SK-N-SH (cell line): ENCODE measurements around the gene ASB15. TPM values are rescaled to one million over a fixed set of nuclear protein-coding genes. Genes with fewer than 3 reads are reported as not detected.

ENCODE experiments used
- CTCF ChIA-PET: fragments of 300-600, 350-600 bp; formaldehyde crosslinking; extraction: SDS; loops from one replicate; lab custom pipeline; 2021; lab: Yijun Ruan, JAX
- POLR2A ChIA-PET: fragments of 350-600 bp; sonication (Branson Sonifier 250); formaldehyde crosslinking; extraction: SDS; loops from one replicate; lab custom pipeline; 2020; ENCODE audit warnings: antibody characterized with exemption, inconsistent platforms; lab: Yijun Ruan, JAX
- DNase-seq: peaks from one replicate; pipeline ENCODE4 v3.0.0; 2012
- H2AFZ ChIP-seq: fragments of 200-600 bp; sonication (generic); 2 replicates; pipeline ENCODE4 v1.8.1; 2016; ENCODE audit warnings: antibody characterized with exemption, mild to moderate bottlenecking, low read depth
- H3F3A ChIP-seq: fragments of 200-600 bp; sonication (generic); replicated peaks from 2 replicates; pipeline ENCODE3; 2016; ENCODE audit warnings: antibody characterized with exemption, mild to moderate bottlenecking; ENCODE audit not compliant: insufficient read depth
- H3K27ac ChIP-seq, 2 experiments: fragments of 200-500 bp in 1 of 2; fragments of 200-600 bp in 1 of 2; sonication (Bioruptor generic) in 1 of 2; sonication (generic), shearing (Covaris generic) in 1 of 2; 2 replicates each; pipeline versions ENCODE4 v1.5.1 to v1.6.1; 2014 to 2016; ENCODE audit warnings: low read depth in 2 of 2, inconsistent platforms in 1 of 2, low read length in 1 of 2, mild to moderate bottlenecking in 1 of 2, mixed read lengths in 1 of 2
- H3K27me3 ChIP-seq: fragments of 200-600 bp; sonication (generic), shearing (Covaris generic); 2 replicates; pipeline ENCODE4 v1.6.1; 2016; ENCODE audit warnings: mixed run types; ENCODE audit not compliant: insufficient read depth
- H3K36me3 ChIP-seq, 2 experiments: fragments of 200-500 bp in 1 of 2; fragments of 200-600 bp in 1 of 2; sonication (Bioruptor generic) in 1 of 2; sonication (generic) in 1 of 2; replicated peaks in 1 of 2; 2 replicates each; pipeline versions ENCODE3 to v1.5.1; 2014 to 2016; ENCODE audit warnings: low read length in 1 of 2, mild to moderate bottlenecking in 1 of 2; ENCODE audit not compliant: insufficient read depth in 2 of 2, control insufficient read depth in 1 of 2
- H3K4me1 ChIP-seq, 2 experiments: fragments of 200-500 bp in 1 of 2; fragments of 200-600 bp in 1 of 2; sonication (Bioruptor generic) in 1 of 2; sonication (generic), shearing (Covaris generic) in 1 of 2; 2 replicates each; pipeline versions ENCODE4 v1.5.1 to v1.6.1; 2014 to 2016; ENCODE audit warnings: low read depth in 1 of 2, low read length in 1 of 2, mixed run types in 1 of 2; ENCODE audit not compliant: insufficient read depth in 2 of 2, control insufficient read depth in 1 of 2
- H3K4me2 ChIP-seq: fragments of 200-600 bp; sonication (generic), shearing (Covaris generic); 2 replicates; pipeline ENCODE4 v1.6.1; 2017; ENCODE audit warnings: mixed run types
- H3K4me3 ChIP-seq, 2 experiments: fragments of 200-500 bp in 1 of 2; fragments of 200-600 bp in 1 of 2; sonication (Bioruptor generic) in 1 of 2; sonication (generic), shearing (Covaris generic) in 1 of 2; 2 replicates each; pipeline versions ENCODE4 v1.5.1 to v1.8.1; 2014 to 2016; ENCODE audit warnings: low read depth in 2 of 2, inconsistent platforms in 1 of 2, low read length in 1 of 2, mild to moderate bottlenecking in 1 of 2, mixed read lengths in 1 of 2, moderate library complexity in 1 of 2
- H3K79me2 ChIP-seq: fragments of 200-600 bp; sonication (generic); 2 replicates; pipeline ENCODE4 v1.8.1; 2017; ENCODE audit warnings: mild to moderate bottlenecking; ENCODE audit not compliant: insufficient read depth
- H3K9ac ChIP-seq: fragments of 200-600 bp; sonication (generic); 2 replicates; pipeline ENCODE4 v1.6.1; 2017; ENCODE audit warnings: mixed run types
- H3K9me2 ChIP-seq: fragments of 200-600 bp; sonication (generic); 2 replicates; pipeline ENCODE4 v1.6.1; 2017; ENCODE audit warnings: mixed run types
- H3K9me3 ChIP-seq: fragments of 200-600 bp; sonication (generic); 2 replicates; pipeline ENCODE4 v1.6.1; 2017; ENCODE audit warnings: mixed run types, mild to moderate bottlenecking, moderate library complexity
- H4K20me1 ChIP-seq: fragments of 200-600 bp; sonication (generic); 2 replicates; pipeline ENCODE4 v1.6.1; 2017; ENCODE audit warnings: mild to moderate bottlenecking, mixed run types; ENCODE audit not compliant: insufficient read depth
- CHD2 ChIP-seq: fragments of 150-350 bp; IDR thresholded peaks from 2 replicates; pipeline ENCODE4 v1.6.1; 2018; ENCODE audit warnings: low read length; ENCODE audit not compliant: partially characterized antibody
- ELF1 ChIP-seq: IDR thresholded peaks from 2 replicates; pipeline ENCODE4 v1.4.0; 2012
- EP300 ChIP-seq, 2 experiments: IDR thresholded peaks; 2 replicates each; pipeline versions ENCODE4 v1.4.0 to v1.6.1; 2012; ENCODE audit warnings: borderline replicate concordance in 1 of 2, low read depth in 1 of 2, low read length in 1 of 2
- EZH2phosphoT487 ChIP-seq: fragments of 200-600 bp; sonication (generic); IDR thresholded peaks from 2 replicates; pipeline ENCODE4 v1.6.1; 2017; ENCODE audit warnings: low read depth, mixed run types, mild to moderate bottlenecking, antibody characterized with exemption, moderate library complexity, borderline replicate concordance
- FOSL2 ChIP-seq: IDR thresholded peaks from 2 replicates; pipeline ENCODE4 v1.4.0; 2012; ENCODE audit warnings: low read depth, mild to moderate bottlenecking, moderate library complexity, borderline replicate concordance
- FOXM1 ChIP-seq: IDR thresholded peaks from 2 replicates; pipeline ENCODE4 v1.4.0; 2012; ENCODE audit warnings: low read depth, mild to moderate bottlenecking
- GATA2 ChIP-seq: sonication (generic); formaldehyde crosslinking; IDR thresholded peaks from 2 replicates; pipeline ENCODE4 v1.5.0; 2020; ENCODE audit warnings: mild to moderate bottlenecking, missing genetic modification reagents
- JUND ChIP-seq: IDR thresholded peaks from 2 replicates; pipeline ENCODE4 v1.4.0; 2012
- MAX ChIP-seq: IDR thresholded peaks from 2 replicates; pipeline ENCODE4 v1.4.0; 2012; ENCODE audit warnings: low read depth
- MXI1 ChIP-seq: IDR thresholded peaks from 2 replicates; pipeline ENCODE4 v1.6.1; 2012; ENCODE audit warnings: mild to moderate bottlenecking, low read depth, low read length, improper control_type of control experiment
- NFIC ChIP-seq: IDR thresholded peaks from 2 replicates; pipeline ENCODE4 v1.4.0; 2012; ENCODE audit warnings: borderline replicate concordance
- NRF1 ChIP-seq: IDR thresholded peaks from 2 replicates; pipeline ENCODE4 v1.6.1; 2012; ENCODE audit warnings: low read depth, mild to moderate bottlenecking, low read length
- PBX3 ChIP-seq: IDR thresholded peaks from 2 replicates; pipeline ENCODE4; 2012
- RAD21 ChIP-seq: IDR thresholded peaks from 2 replicates; pipeline ENCODE4 v1.6.1; 2012; ENCODE audit warnings: mild to moderate bottlenecking, low read length
- RFX5 ChIP-seq: IDR thresholded peaks from 2 replicates; pipeline ENCODE4 v1.6.1; 2012; ENCODE audit warnings: mild to moderate bottlenecking, improper control_type of control experiment, low read length
- RXRA ChIP-seq: IDR thresholded peaks from 2 replicates; pipeline ENCODE4 v1.4.0; 2012; ENCODE audit warnings: low read depth, mild to moderate bottlenecking, borderline replicate concordance
- SIN3A ChIP-seq: IDR thresholded peaks from 2 replicates; pipeline ENCODE4 v1.6.1; 2012; ENCODE audit warnings: low read depth, mild to moderate bottlenecking, low read length, moderate library complexity, borderline replicate concordance
- SMC3 ChIP-seq: IDR thresholded peaks from 2 replicates; pipeline ENCODE4 v1.6.1; 2012; ENCODE audit warnings: low read depth, low read length, improper control_type of control experiment
- USF2 ChIP-seq: fragments of 150-350 bp; IDR thresholded peaks from 2 replicates; pipeline ENCODE4 v1.6.1; 2017; ENCODE audit warnings: antibody characterized with exemption, low read length, low read depth, borderline replicate concordance
- YY1 ChIP-seq: IDR thresholded peaks from 2 replicates; pipeline ENCODE4 v1.4.0; 2012; ENCODE audit warnings: low read depth, mild to moderate bottlenecking
- WGBS: methylation state at CpG from one replicate; pipeline ENCODE4 v1.1.6; 2017; ENCODE audit warnings: low lambda C conversion rate; 5-methylcytosine and 5-hydroxymethylcytosine counted together
- polyA plus RNA-seq, 3 experiments: library from polyadenylated mRNA; depleted of rRNA; stranded (reverse); fragments of >200 nt; gene quantifications; 2 replicates each; pipeline ENCODE4 v1.2.3, GENCODE V29; 2012
- TF ChIP-seq, protein P1 (sequence below): fragments of 200-600 bp; sonication (generic); IDR thresholded peaks from 2 replicates; pipeline ENCODE4 v1.6.1; 2017; ENCODE audit warnings: antibody characterized with exemption, mild to moderate bottlenecking, moderate library complexity
- TF ChIP-seq, protein P2 (sequence below): IDR thresholded peaks from 2 replicates; pipeline ENCODE4 v1.4.0; 2012; ENCODE audit warnings: low read depth, borderline replicate concordance
- TF ChIP-seq, protein P3 (sequence below): IDR thresholded peaks from 2 replicates; pipeline ENCODE4 v1.6.1; 2012; ENCODE audit warnings: mild to moderate bottlenecking, low read depth, low read length, moderate library complexity

Gene ASB15
- polyA plus RNA-seq, 1 of the 3 experiments (the other 2 are of a cell fraction), result not detected

DNA sequence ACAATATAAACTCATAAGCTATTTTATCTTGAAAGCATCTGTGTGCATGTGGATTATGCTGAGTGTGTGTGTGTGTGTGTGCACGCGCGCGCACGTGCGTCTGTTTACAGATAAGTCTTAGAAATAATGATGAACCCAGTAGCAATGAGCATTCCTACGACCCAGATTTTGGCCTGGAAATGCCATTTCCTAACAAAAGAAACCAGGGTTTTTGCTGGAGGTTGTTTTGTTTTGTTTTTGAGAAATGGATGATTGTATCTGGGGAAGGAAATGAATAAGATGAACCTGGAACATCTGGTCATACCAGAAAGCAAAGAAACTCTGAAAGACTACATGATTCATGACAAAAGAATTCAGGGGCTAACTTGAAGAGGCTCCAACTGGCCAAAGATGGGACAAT, 31.9 kb downstream of the ASB15 start:
- Histone ChIP-seq H3K27me3 (no peaks in the 10 kb centered on the region), H3K79me2 (no peaks in the 10 kb centered on the region), H3K9ac (no peak overlapping the region), H3K4me2 (peak overlapping the region; percentile 67), H3K4me3 (no peak overlapping the region; a peak in 1 of 4 replicates), H3K27ac (peak overlapping the region; percentile 1 to 48; a peak in 3 of 4 replicates), H3K36me3 (no peaks in the 10 kb centered on the region), H4K20me1 (no peaks in the 10 kb centered on the region), H3K9me2 (no peaks in the 10 kb centered on the region), H3K9me3 (no peaks in the 10 kb centered on the region), H3K4me1 (peaks cover 4 to 11% of the 10 kb centered on the region in 2 experiments; a peak in 2 of 4 replicates), H3F3A (peaks cover 16% of the 10 kb centered on the region), H2AFZ (peak overlapping the region; percentile 36)
- DNase-seq, result peak; percentile 27
- ChIA-PET CTCF (interaction anchor here (3.9 to 5.2 kb wide), 4 partner anchors 11 to 232 kb away, joined by 12 to 61 read pairs (median 30); no protein-coding TSS in a partner anchor), POLR2A (no interaction called here)
- WGBS, result 49% methylated on average over 7 of the region's 7 CpGs
- no peak for TF ChIP-seq RAD21
- no peak for TF ChIP-seq RFX5
- TF ChIP-seq, protein P1, sequence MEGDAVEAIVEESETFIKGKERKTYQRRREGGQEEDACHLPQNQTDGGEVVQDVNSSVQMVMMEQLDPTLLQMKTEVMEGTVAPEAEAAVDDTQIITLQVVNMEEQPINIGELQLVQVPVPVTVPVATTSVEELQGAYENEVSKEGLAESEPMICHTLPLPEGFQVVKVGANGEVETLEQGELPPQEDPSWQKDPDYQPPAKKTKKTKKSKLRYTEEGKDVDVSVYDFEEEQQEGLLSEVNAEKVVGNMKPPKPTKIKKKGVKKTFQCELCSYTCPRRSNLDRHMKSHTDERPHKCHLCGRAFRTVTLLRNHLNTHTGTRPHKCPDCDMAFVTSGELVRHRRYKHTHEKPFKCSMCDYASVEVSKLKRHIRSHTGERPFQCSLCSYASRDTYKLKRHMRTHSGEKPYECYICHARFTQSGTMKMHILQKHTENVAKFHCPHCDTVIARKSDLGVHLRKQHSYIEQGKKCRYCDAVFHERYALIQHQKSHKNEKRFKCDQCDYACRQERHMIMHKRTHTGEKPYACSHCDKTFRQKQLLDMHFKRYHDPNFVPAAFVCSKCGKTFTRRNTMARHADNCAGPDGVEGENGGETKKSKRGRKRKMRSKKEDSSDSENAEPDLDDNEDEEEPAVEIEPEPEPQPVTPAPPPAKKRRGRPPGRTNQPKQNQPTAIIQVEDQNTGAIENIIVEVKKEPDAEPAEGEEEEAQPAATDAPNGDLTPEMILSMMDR, result no peak
- no peak for TF ChIP-seq SIN3A
- TF ChIP-seq SMC3, result no peak
- TF ChIP-seq, protein P2, sequence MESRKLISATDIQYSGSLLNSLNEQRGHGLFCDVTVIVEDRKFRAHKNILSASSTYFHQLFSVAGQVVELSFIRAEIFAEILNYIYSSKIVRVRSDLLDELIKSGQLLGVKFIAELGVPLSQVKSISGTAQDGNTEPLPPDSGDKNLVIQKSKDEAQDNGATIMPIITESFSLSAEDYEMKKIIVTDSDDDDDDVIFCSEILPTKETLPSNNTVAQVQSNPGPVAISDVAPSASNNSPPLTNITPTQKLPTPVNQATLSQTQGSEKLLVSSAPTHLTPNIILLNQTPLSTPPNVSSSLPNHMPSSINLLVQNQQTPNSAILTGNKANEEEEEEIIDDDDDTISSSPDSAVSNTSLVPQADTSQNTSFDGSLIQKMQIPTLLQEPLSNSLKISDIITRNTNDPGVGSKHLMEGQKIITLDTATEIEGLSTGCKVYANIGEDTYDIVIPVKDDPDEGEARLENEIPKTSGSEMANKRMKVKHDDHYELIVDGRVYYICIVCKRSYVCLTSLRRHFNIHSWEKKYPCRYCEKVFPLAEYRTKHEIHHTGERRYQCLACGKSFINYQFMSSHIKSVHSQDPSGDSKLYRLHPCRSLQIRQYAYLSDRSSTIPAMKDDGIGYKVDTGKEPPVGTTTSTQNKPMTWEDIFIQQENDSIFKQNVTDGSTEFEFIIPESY, result no peak
- TF ChIP-seq USF2, result no peak
- TF ChIP-seq PBX3, result peak; percentile 12; the same call in 1 of the 2 replicates
- TF ChIP-seq MXI1, result no peak
- peak; percentile 28; the same call in 1 of the 2 replicates for TF ChIP-seq RXRA
- TF ChIP-seq FOSL2, result peak; percentile 76
- 0 out of 2 replicates have a peak, but pooled peaks have one; percentile 29 for TF ChIP-seq GATA2 (CRISPR knock-in tag)
- TF ChIP-seq ELF1, result no peak
- TF ChIP-seq MAX, result peak; percentile 61; the same call in 1 of the 2 replicates
- no peak for TF ChIP-seq FOXM1
- TF ChIP-seq YY1, result no peak
- TF ChIP-seq, protein P3, sequence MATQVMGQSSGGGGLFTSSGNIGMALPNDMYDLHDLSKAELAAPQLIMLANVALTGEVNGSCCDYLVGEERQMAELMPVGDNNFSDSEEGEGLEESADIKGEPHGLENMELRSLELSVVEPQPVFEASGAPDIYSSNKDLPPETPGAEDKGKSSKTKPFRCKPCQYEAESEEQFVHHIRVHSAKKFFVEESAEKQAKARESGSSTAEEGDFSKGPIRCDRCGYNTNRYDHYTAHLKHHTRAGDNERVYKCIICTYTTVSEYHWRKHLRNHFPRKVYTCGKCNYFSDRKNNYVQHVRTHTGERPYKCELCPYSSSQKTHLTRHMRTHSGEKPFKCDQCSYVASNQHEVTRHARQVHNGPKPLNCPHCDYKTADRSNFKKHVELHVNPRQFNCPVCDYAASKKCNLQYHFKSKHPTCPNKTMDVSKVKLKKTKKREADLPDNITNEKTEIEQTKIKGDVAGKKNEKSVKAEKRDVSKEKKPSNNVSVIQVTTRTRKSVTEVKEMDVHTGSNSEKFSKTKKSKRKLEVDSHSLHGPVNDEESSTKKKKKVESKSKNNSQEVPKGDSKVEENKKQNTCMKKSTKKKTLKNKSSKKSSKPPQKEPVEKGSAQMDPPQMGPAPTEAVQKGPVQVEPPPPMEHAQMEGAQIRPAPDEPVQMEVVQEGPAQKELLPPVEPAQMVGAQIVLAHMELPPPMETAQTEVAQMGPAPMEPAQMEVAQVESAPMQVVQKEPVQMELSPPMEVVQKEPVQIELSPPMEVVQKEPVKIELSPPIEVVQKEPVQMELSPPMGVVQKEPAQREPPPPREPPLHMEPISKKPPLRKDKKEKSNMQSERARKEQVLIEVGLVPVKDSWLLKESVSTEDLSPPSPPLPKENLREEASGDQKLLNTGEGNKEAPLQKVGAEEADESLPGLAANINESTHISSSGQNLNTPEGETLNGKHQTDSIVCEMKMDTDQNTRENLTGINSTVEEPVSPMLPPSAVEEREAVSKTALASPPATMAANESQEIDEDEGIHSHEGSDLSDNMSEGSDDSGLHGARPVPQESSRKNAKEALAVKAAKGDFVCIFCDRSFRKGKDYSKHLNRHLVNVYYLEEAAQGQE, result no peak
- TF ChIP-seq NFIC, result peak; percentile 54; the same call in 1 of the 2 replicates
- peak; percentile 82 for TF ChIP-seq JUND
- no peak for TF ChIP-seq EZH2phosphoT487
- no peak for TF ChIP-seq CHD2
- no peak for TF ChIP-seq NRF1
- TF ChIP-seq EP300 (IDR thresholded peaks at IDR 0.05; ENCODE audit: borderline replicate concordance in 1 of 2, low read depth in 1 of 2, low read length in 1 of 2), result peak in 1 of 2 experiments; percentile 65; a peak in 1 of 4 replicates
